Skeletal muscle tissue (tissue), 4 donors: Measurements from ENCODE around the gene ADAMTS14. TPM values are rescaled to one million over a fixed set of nuclear protein-coding genes. Genes with fewer than 3 reads are reported as not detected.
"Not testable (repeated sequence)": the region's sequence is repeated elsewhere in the genome, so short reads cannot be mapped to it uniquely, and the experiment has no call there.

Experiments
- H3K27ac ChIP-seq: one replicate; pipeline ENCODE4 v1.7.0; 2013; ENCODE audit warnings: mild to moderate bottlenecking, low read depth, low read length, inconsistent platforms
- H3K27me3 ChIP-seq, 3 donors: one replicate each; pipeline ENCODE4 v1.7.0; 2013; ENCODE audit warnings: low read length in 3 of 3; ENCODE audit not compliant: control insufficient read depth in 3 of 3, insufficient read depth in 3 of 3
- H3K36me3 ChIP-seq, 3 donors: one replicate each; pipeline ENCODE4 v1.7.0; 2013; ENCODE audit warnings: low read length in 3 of 3; ENCODE audit not compliant: control insufficient read depth in 3 of 3, insufficient read depth in 3 of 3
- H3K4me1 ChIP-seq, 3 donors: one replicate each; pipeline ENCODE4 v1.7.0; 2013; ENCODE audit warnings: low read length in 3 of 3, mild to moderate bottlenecking in 3 of 3; ENCODE audit not compliant: control insufficient read depth in 3 of 3, insufficient read depth in 3 of 3
- H3K4me3 ChIP-seq, 3 donors: one replicate each; pipeline ENCODE4 v1.7.0; 2013; ENCODE audit warnings: low read length in 3 of 3
- H3K9ac ChIP-seq, 3 donors: one replicate each; pipeline ENCODE4 v1.7.0; 2013; ENCODE audit warnings: low read length in 3 of 3, mild to moderate bottlenecking in 3 of 3, moderate library complexity in 2 of 3, low read depth in 1 of 3
- H3K9me3 ChIP-seq, 3 donors: one replicate each; pipeline ENCODE4 v1.7.0; 2013; ENCODE audit warnings: low read length in 3 of 3; ENCODE audit not compliant: control insufficient read depth in 3 of 3
- total RNA-seq: library from RNA; depleted of rRNA; stranded (reverse); fragments of >200 nt; gene quantifications from one replicate; pipeline ENCODE4 v1.2.3, GENCODE V29; 2014
- donor health status: Osteomylitis.

The ADAMTS14 gene
- total RNA-seq, 1 donor from 2014 or later: 5.7 TPM

DNA sequence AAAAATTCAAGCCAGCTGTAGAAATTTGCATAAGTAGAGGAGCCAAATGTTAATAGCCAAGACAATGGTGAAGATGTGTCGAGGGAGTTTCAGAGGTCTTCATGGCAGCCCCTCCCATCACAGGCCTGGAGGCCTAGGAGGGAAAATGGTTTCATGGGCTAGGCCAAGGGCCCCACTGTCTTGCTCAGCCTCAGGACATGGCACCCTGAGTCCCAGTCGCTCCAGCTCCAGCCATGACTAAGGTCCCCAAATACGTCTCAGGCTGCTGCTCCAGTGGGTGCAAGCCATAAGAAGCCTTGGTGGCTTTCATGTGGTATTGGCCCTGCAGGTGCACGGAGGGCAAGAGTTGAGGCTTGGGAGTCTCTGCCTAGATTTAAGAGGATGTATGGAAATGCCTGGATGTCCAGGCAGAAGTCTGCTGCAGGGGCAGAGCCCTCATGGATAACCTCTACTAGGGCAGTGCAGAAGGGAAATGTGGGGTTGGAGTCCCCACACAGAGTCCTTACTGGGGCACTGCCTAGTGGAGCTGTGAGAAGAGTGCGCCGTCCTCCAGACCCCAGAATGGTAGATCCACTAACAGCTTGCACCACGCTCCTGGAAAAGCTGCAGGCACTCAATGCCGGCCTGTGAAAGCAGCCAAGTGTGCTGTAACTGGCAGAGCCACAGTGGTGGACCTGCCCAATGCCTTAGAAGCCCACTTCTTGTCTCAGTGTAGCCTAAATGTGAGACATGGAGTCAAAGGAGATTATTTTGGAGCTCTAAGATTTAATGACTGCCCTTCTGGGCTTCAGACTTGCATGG is 93.7 kb downstream of the ADAMTS14 start:
- Histone ChIP-seq H3K4me1 (no peaks in the 10 kb centered on the region), H3K27me3 (peaks cover 0 to 4% (median 0%) of the 10 kb centered on the region in 3 donors), H3K9ac (no peak overlapping the region), H3K36me3 (no peaks in the 10 kb centered on the region), H3K27ac (no peak overlapping the region), H3K4me3 (no peak overlapping the region), H3K9me3 (peaks cover 0 to 2% (median 0%) of the 10 kb centered on the region in 3 donors)

DNA sequence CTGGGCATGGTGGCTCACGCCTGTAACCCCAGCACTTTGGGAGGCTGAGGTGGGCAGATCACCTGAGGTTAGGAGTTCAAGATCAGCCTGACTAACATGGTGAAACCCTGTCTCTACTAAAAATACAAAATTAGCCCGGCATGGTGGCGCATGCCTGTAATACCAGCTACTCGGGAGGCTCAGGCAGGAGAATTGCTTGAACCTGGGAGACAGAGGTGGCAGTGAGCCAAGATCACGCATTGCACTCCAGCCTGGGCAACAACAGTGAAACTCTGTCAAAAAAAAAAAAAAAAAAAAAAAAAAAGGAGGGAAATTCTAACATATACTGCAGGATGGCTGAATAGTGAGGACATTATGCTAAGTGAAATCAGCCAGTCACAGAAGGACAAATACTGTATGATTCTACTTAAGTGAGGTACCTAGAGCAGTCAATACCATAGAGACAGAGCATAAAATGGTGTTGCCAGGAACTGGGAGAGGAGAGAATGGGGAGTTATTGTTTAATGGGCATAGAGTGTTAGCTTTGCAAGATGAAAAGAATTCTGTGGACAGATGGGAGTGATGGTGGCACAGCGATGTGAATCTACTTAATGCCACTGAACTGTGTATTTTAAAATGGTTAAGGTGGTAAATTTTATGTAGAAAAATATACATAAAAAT is 95.8 kb downstream of the ADAMTS14 start:
- not testable (repeated sequence) for H3K9ac ChIP-seq, H3K36me3 ChIP-seq, H3K9me3 ChIP-seq, H3K27ac ChIP-seq, H3K27me3 ChIP-seq, H3K4me3 ChIP-seq, H3K4me1 ChIP-seq

DNA sequence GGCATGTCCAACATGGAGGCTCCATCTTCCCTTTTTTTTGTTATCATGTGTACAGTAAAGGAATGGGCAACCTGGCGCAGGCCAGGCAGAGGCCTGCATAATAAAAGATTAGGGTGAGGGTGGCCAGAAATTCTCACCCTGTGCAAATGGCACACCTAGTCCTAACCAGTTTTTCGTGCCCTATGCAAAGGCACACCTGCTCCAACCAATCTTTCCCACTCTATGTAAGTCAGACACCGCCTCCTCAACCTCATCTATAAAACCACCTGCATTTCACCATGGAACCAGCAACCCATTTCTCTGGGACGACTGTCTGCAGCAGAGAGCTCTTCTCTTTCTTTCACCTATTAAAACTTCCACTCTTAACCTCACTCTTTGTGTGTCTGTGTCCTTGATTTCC is 96.8 kb downstream of the ADAMTS14 start:
- Histone ChIP-seq H3K4me1 (no peaks in the 10 kb centered on the region), H3K27ac (no peak overlapping the region), H3K9me3 (peaks cover 0 to 2% (median 0%) of the 10 kb centered on the region in 3 donors), H3K9ac (no peak overlapping the region), H3K27me3 (no peaks in the 10 kb centered on the region), H3K4me3 (no peak overlapping the region), H3K36me3 (no peaks in the 10 kb centered on the region)

DNA sequence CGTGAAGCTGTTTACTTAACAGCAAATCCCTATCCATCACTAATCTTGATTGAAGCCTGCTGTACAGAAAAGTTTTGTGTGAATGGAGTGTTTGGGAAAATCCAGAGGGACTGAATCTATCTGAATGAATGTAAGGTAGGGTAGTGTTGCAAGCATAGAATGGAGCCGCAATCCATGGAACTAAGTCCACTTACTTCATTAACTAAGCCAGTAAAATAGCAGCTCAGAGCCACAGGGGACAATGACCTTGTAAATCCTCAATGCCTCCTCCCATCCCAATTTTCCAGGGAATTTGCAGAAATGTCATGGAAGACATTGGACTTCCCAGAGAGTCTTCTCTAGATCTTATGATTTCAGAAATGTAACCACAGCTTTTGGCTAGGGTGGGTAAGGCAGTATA is 97.7 kb downstream of the ADAMTS14 start:
- H3K9me3 ChIP-seq: peaks cover 0 to 2% (median 0%) of the 10 kb centered on the region in 3 donors
- H3K9ac ChIP-seq: no peak overlapping the region
- H3K27ac ChIP-seq: no peak overlapping the region
- H3K27me3 ChIP-seq: no peaks in the 10 kb centered on the region
- H3K4me1 ChIP-seq: no peaks in the 10 kb centered on the region
- no peaks in the 10 kb centered on the region for H3K36me3 ChIP-seq
- no peak overlapping the region for H3K4me3 ChIP-seq

DNA sequence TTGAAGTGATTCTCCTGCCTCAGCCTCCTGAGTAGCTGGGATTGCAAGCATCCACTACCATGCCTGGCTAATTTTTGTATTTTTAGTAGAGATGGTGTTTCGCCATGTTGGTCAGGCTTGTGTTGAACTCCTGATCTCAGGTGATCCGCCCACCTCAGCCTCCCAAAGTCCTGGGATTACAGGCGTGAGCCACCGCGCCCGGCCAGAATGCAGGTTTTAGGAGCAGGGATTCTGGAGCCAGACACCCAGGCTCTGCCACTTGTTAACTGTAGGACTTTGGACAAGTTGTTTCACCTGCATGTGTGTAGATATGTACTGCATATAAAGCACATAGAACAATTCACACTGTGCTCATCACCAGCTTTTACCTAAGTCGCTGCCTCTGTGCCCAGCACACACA is 98.2 kb downstream of the ADAMTS14 start:
- not testable (repeated sequence) for H3K9me3 ChIP-seq, H3K9ac ChIP-seq, H3K27me3 ChIP-seq, H3K4me3 ChIP-seq, H3K4me1 ChIP-seq, H3K36me3 ChIP-seq, H3K27ac ChIP-seq

DNA sequence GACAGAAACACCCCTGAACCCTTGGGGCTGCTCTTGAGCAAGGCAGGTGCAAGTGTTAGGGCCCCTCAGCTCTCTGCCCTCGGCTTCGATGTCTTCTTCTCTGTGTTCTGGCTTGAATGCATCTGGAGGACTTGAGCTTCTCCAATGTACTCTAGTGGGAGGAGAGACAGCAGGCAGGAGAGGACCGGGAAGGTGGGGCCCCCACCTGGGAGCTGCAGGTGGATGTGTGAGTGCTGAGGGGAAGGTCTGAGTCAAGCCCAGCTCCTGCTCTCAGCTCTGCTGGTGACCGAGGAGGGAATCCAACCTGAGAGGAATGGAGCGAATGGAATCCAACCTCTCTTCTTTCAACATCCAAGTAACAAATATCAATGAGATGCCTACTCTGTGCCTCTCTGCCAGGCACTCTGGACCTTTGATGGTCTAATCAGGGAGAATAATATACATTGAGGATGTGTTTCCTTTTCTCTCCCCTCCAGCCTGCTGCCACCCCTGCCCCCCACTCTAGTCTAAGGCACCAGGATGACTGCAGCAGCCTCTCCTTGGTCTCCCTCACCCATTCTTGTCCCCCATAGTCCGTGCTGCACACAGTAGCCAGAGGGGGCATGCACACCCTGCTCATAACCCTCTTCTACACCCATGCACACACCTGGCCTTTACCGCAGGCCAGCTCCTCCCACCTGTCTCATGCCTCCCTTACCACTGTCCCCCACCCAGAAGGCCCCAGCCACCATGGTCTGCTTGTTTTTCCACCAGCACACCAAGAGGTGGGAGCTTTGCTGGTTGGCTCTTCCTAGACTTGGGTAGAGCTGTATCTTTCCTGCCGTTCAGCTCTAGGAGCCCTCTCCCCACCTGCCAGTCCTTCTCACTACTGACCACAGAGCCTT is 99.2 kb downstream of the ADAMTS14 start:
- peaks cover 0 to 2% (median 0%) of the 10 kb centered on the region in 3 donors for H3K27me3 ChIP-seq
- H3K4me1 ChIP-seq: no peaks in the 10 kb centered on the region
- H3K36me3 ChIP-seq: no peaks in the 10 kb centered on the region
- H3K4me3 ChIP-seq: no peak overlapping the region
- no peak overlapping the region for H3K9ac ChIP-seq
- no peaks in the 10 kb centered on the region for H3K9me3 ChIP-seq
- no peak overlapping the region for H3K27ac ChIP-seq

DNA sequence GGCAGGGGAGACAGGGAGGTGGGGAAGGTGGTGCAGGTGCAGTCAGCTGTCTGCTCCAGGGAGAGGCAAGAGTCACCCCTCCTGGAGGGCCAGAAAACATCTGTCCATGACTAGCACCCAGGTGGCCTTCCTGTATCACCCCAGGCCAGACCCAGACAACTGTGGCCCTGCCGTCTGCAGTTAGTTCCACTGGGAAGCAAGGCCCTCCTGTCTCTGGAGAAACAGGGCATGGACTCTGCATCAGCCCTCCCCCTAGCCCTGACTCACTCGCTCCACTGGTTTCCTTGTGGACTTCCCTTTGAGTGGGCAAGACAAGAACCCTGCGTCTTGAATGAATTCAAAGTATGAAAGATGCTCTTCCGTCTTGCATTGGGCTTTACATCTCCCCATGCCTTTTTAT is 100.3 kb downstream of the ADAMTS14 start:
- Histone ChIP-seq H3K9me3 (no peaks in the 10 kb centered on the region), H3K27me3 (peaks cover 0 to 2% (median 0%) of the 10 kb centered on the region in 3 donors), H3K36me3 (no peaks in the 10 kb centered on the region), H3K4me1 (no peaks in the 10 kb centered on the region), H3K27ac (no peak overlapping the region), H3K4me3 (no peak overlapping the region), H3K9ac (no peak overlapping the region)

DNA sequence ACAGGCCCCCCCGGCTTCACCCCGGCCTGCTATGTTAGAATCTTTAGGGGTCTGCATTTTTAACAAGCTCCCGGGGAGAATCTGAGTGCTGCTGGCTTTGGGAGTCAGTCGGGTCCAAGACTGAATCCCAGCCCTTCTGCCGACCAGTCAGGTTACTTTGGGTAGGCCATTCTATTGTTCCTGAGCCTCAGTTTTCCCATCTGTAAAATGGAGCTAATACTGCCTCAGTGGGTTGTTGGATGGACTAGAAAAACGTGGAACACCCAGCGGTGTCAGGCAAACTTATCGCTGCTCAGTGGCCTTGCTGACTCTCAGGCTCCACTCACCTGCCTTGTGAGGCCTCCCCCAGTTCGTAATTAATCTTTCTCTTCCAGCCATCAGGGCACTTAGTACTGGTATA is 101.2 kb downstream of the ADAMTS14 start:
- no peak overlapping the region for H3K9ac ChIP-seq
- H3K27me3 ChIP-seq: peaks cover 0 to 5% (median 0%) of the 10 kb centered on the region in 3 donors
- H3K9me3 ChIP-seq: no peaks in the 10 kb centered on the region
- H3K4me3 ChIP-seq: no peak overlapping the region
- H3K27ac ChIP-seq: no peak overlapping the region
- no peaks in the 10 kb centered on the region for H3K4me1 ChIP-seq
- H3K36me3 ChIP-seq: no peaks in the 10 kb centered on the region

DNA sequence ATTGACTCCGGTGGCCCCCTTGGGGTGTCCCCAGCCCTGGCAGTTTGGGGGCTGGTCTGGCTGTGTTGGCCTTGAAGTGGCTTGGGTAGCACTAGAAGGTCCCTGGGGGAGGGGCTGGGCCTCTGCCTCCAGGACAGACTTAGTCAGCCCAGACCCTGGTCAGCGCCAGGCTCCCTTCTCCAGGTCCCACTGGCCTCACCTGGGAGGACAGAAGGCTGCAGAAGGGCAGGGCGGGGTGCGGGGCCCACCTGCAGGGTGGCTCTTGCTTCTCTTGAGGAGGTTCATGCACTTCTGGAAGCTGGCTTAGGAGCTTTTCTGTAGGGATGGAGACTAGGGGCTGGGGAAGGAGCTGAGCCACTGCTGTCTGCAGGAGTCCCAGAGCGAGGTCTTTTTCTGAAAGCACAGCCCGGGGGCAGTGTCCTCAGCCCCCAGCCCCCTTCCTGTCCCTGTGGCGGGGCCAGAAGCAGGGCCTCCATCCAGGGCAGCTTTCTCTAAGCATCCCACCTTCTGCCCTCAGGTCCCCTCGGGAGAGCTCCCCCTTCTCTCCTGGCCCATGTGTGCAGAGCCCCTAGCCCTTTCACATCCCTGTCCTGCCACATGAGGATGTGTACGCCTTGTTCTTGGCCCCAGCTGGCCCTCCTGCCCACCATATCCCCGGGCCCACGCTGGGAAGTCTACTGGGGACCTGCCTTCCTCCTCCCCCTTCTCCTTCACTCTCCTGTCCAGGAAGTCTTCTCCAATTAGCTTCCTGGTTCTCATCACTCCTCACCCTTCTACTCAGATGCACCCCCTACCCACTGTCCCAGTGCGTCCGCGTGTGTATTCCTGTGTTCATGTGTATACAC is 101.9 kb downstream of the ADAMTS14 start:
- H3K4me3 ChIP-seq: no peak overlapping the region
- H3K9ac ChIP-seq: no peak overlapping the region
- H3K9me3 ChIP-seq: no peaks in the 10 kb centered on the region
- peaks cover 0 to 4% (median 0%) of the 10 kb centered on the region in 3 donors for H3K4me1 ChIP-seq
- no peaks in the 10 kb centered on the region for H3K36me3 ChIP-seq
- H3K27ac ChIP-seq: no peak overlapping the region
- H3K27me3 ChIP-seq: peaks cover 0 to 5% (median 0%) of the 10 kb centered on the region in 3 donors
